NCI-H2227 (cell line): ENCODE results near the gene CRYBA4.
A peak's percentile ranks its signal among the peaks of the same experiment; 100 is the strongest.

Experiments used
- DNase-seq: peaks from one replicate; lab custom pipeline; 2025; ENCODE audit not compliant: unreplicated experiment; lab: John Stamatoyannopoulos, UW

CRYBA4 gene

GRCh38 chr22:26658671-26659478, 37.1 kb downstream of the CRYBA4 start:
- peak; percentile 86 for DNase-seq

GRCh38 chr22:26660356-26660755, 38.6 kb downstream of the CRYBA4 start:
- DNase-seq: no peak

- DNase-seq: peak; percentile 22
These were observed 39.3 kb downstream of the CRYBA4 start for GRCh38 chr22:26660961-26661578.

GRCh38 chr22:26662160-26662559, 40.4 kb downstream of the CRYBA4 start:
- DNase-seq: no peak

GRCh38 chr22:26663374-26663923, 41.7 kb downstream of the CRYBA4 start:
- no peak for DNase-seq

- no peak for DNase-seq
These were observed 44.1 kb downstream of the CRYBA4 start for GRCh38 chr22:26665813-26666231.

GRCh38 chr22:26667140-26667539, 45.4 kb downstream of the CRYBA4 start:
- DNase-seq: no peak

GRCh38 chr22:26669060-26669481, 47.3 kb downstream of the CRYBA4 start:
- DNase-seq: peak; percentile 30

GRCh38 chr22:26670459-26670858, 48.7 kb downstream of the CRYBA4 start:
- DNase-seq: no peak

GRCh38 chr22:26671317-26672059, 49.7 kb downstream of the CRYBA4 start:
- DNase-seq: peak; percentile 12

GRCh38 chr22:26672060-26672471, 50.3 kb downstream of the CRYBA4 start:
- DNase-seq: no peak

GRCh38 chr22:26672590-26673468, 51.1 kb downstream of the CRYBA4 start:
- DNase-seq: peak; percentile 98

GRCh38 chr22:26673486-26673885, 51.7 kb downstream of the CRYBA4 start:
- no peak for DNase-seq

- no peak for DNase-seq
These were observed 52.7 kb downstream of the CRYBA4 start for GRCh38 chr22:26674211-26675190.

GRCh38 chr22:26675687-26676268, 54.0 kb downstream of the CRYBA4 start:
- DNase-seq: no peak

- no peak for DNase-seq
These were observed 55.5 kb downstream of the CRYBA4 start for GRCh38 chr22:26677217-26677616.

- DNase-seq: peak; percentile 76
These were observed 57.4 kb downstream of the CRYBA4 start for GRCh38 chr22:26679003-26679629.
